Glomerular endothelial cell (primary cell): Measurements from ENCODE around the gene ERC1. TPM values are rescaled to one million over a fixed set of nuclear protein-coding genes. Genes with fewer than 3 reads are reported as not detected.

ENCODE experiments used
- DNase-seq: peaks from one replicate; pipeline ENCODE4 v3.0.0-alpha.2; 2011; ENCODE audit warnings: low read depth, low spot score; ENCODE audit errors: extremely low read depth
- total RNA-seq: library from RNA; depleted of rRNA; stranded (reverse); fragments of >200 nt; gene quantifications from 2 replicates; pipeline ENCODE4 v1.2.3, GENCODE V29; 2015

The ERC1 gene
- total RNA-seq, 1 donor from 2014 or later, result 44.4 TPM

DNA sequence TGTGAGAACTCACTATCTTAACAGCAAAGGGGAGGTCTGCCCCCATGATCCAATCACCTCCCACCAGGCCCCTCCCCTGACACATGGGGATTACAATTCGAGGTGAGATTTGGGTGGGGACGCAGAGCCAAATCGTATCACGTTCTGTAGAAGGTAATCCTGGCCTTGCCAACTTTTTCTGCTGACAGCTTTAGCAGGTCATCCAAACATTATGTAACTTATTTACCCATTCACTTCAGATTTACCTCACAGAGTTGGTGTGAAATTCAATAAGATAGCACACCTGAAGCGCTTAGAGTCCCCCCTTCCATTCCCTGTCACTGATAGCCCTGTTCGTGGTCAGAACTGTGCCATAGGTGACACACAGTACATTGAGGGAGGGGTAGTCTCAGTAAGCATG lies 384.3 kb downstream of the ERC1 start:
- no peak for DNase-seq

GRCh38 chr12:1377117-1377516 lies 386.1 kb downstream of the ERC1 start:
- DNase-seq, result no peak

- no peak for DNase-seq
These were observed 386.7 kb downstream of the ERC1 start for GRCh38 chr12:1377681-1378080.

DNA sequence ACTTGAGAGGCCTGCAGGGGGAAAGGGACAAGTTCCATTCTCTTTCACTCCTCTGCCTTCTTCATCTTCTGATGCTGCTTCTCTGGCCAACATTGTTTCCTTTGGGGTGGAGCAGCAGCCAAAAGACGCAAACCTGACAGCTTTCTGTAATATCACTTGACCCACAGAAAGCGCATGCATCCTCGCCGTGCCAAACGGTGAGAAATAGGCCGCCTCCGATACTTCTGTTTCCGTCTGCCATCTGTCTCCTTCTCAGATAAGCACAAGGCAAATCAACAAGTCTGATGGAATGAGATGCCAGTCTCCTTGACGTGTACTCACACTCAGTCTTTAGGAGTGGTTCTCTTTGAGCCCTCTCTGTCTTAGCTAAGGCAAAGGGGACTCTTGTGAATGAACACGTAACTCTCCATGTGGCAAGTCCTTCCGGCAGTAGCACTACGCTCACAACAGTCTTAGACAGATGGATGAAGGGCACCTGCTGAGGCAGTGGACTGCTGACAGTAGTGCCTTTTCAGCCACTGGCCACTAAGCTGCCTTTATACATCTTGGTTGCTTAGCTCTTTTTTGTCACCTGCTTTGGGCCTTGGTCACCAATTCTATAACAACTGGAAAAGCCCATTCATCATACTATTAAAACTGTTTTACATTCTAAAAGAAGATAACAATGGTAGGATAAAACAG lies 389.3 kb downstream of the ERC1 start:
- no peak for DNase-seq

GRCh38 chr12:1382151-1382550 lies 391.1 kb downstream of the ERC1 start:
- no peak for DNase-seq

DNA sequence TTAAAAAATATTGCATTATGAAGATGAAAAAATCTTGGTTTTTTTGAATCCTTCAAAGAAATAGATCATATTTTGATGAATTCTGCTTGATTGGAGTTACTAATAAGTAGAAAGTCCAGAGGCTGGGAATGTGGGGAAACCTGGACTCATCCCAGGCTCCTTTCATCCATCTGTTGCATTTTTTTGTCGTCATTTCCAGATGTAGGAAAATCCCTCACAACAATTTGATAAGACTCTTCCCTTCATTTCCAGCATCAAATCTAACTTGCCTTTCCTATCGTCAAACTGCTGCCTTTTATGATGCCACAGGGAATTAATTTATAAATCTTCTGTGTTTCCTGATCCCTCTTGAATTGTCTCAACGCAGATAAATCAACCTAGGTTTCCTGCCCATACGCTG lies 391.8 kb downstream of the ERC1 start:
- DNase-seq, result no peak

DNA sequence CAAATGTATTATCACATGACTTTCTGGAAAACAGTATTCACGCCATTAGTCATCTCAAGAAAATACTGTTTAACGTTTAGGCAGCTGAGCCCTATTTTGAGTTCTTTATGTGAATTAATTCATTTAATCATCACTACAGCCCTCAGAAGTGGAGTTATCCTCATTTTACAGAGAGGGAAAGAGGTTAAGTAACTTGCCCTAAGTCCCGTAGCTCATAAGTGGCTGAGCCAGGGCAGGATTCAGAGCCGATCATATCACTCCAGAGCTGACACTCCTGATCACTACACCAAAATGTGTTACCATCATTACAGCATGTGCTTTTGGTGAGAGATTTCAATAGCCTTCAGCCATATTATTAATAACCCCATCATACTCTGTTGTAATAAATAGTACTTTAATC lies 392.7 kb downstream of the ERC1 start:
- no peak for DNase-seq

GRCh38 chr12:1384910-1385309 lies 393.9 kb downstream of the ERC1 start:
- no peak for DNase-seq

- no peak for DNase-seq
These were observed 400.7 kb downstream of the ERC1 start for GRCh38 chr12:1391722-1392121.

DNA sequence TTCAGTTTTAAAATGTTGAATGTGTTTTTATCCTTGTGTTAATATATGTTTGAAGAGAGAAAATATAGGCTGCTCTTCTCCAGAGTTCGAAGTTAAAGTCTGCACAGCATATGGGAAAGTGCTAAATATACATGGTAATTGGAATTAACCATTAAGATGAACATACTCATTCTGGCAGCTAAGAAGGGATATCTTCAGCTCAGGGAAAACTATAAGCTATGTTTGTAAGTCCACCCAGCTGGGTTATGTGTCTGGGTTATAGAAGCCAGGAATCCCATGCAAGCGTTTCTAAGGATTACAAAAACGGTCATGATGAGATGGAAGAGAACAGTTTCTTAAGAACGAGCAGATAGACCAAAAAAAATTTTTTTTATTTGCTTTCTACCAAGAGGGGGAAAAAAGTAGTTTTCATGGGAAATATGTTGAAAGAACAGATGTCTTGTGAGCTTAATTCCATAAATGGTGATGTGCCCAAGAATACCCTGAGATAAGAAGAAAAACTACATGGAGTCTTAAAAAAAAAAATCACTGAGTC lies 404.5 kb downstream of the ERC1 start:
- no peak for DNase-seq

GRCh38 chr12:1398673-1399072 lies 407.6 kb downstream of the ERC1 start:
- no peak for DNase-seq

GRCh38 chr12:1401891-1402290 lies 410.9 kb downstream of the ERC1 start:
- no peak for DNase-seq

GRCh38 chr12:1403417-1403816 lies 412.4 kb downstream of the ERC1 start:
- no peak for DNase-seq

GRCh38 chr12:1405619-1406018 lies 414.6 kb downstream of the ERC1 start:
- DNase-seq, result no peak

DNA sequence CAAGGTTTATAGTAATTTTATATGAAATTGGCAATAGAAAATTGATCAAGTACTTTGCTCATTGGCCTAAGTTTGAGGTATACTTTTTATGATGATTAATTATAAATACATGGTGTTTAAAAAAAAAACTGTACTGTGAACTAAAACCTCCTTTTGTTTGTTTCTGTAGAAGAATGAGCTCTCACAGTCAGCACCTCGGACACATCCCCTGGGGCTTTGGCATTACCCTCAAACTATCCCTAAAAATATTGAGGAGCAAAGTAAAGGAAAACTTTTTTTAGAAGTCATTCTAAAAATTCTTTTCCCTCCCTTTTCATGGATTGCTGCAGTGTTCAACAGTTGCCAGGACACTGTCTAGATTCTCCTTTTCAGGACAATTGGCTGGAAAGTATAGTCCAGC lies 419.8 kb downstream of the ERC1 start:
- DNase-seq, result no peak

DNA sequence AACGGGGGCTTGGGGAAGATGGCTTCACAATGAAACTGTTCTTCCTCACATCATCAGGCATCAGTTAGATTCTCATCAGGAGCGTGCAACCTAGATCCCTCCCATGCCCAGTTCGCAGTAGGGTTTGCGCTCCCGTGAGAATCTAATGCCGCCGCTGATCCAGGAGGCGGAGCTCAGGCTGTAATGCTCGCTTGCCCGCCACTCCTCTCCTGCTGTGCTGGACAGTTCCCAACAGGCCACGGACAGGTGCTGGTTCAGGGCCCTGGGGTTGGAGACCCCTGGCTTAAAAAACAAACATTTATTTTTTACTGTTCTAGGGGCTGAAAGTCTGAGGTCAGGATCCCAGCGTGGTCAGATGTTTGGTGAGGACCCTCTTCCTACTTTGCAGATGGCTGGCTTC lies 422.9 kb downstream of the ERC1 start:
- DNase-seq, result no peak

DNA sequence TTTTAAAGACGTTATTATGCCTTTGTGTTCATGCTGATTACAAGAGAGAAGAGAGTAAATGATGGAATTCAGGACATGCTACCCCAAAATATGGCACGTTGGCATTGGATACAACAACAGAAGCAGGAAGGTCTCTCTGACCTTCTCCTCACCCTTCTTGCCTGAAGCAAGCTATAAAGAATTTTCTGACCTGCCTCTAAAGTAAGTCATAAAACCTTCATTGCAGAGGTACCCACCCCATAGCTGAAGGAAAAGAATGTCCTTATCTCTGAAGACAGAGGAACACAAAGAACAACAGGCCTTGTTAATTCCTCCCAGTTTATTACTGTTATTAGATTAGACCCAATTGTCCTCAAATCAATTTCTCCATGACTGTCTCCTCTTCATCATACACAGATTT lies 427.1 kb downstream of the ERC1 start:
- no peak for DNase-seq

DNA sequence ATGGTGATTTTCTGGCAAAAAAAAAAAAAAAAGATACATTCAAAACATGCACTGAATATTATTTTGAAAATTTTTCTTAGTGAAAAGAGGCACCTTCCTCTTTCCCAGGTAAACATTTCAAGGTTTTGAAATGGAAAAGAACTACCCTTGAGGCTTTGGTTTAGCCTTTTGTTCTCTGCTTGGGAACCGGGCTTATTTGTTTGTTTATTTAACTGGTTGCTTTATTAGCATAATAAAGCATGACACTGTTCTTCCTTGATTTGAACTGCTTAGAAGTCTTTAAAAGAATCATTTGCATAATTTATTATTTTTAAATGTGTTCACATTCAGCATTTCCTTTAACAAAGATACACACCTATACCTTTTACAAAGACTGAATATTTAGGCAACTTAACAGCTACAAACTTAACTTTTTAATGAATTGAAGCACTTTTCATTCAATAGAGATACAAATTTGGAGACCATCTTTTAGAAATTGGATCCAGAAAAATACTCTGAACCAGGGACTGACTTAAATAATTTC lies 428.9 kb downstream of the ERC1 start:
- no peak for DNase-seq

GRCh38 chr12:1421091-1421846 lies 430.2 kb downstream of the ERC1 start:
- DNase-seq, result no peak

GRCh38 chr12:1422604-1423315 lies 431.7 kb downstream of the ERC1 start:
- DNase-seq, result no peak

DNA sequence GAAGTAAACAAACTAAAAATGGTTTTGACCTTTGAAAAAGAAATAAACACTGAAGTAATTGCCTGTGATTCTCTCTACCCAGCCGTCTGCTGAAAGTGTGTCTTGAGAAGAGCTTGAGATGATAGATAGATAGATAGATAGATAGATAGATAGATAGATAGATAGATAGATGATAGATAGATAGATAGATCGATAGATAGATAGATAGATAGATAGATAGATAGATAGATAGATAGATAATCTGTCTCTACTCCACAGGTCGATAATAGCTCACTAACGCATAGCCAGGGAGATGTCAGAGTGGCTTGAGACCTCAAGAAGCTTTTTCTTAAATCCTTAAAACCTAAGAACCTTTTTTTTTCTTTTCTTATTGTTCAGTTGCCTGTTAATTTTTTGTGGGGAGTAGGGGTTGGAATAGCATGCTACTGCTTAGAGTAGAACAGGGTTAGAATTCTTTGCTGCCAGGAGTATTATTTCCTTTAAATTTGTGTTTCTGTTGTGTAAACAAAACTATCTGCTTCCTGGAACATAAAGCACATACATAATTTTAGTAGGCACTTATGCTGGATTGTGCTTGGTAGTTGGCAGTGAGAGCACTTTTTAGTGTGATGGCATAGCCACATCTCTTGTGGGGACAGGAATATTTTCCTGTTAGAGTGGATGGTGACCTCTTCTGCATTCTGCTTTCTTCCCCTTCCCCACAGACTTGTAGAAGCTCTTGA lies 433.8 kb downstream of the ERC1 start:
- DNase-seq, result no peak
